GM19397 (cell line): ENCODE results near the gene FES.
"Not testable (repeated sequence)": the region's sequence is repeated elsewhere in the genome, so short reads cannot be mapped to it uniquely, and the experiment has no call there.

Experiments
- ATAC-seq: cut with Tn5 transposase; IDR thresholded peaks from one replicate; pipeline ENCODE4 v1.9.1; 2021; ENCODE audit warnings: mild to moderate bottlenecking, moderate library complexity; ENCODE audit not compliant: unreplicated experiment

The FES gene

GRCh38 chr15:90883976-90884718 lies at the start of gene FES:
FES (plus strand) TSS chr15:90884504; CDS start chr15:90885046, 542 bp downstream.
- no peak for ATAC-seq

GRCh38 chr15:90834626-90835025 lies 49.7 kb upstream of the FES start:
- no peak for ATAC-seq

GRCh38 chr15:90836296-90836871 lies 47.9 kb upstream of the FES start:
- ATAC-seq = no peak

GRCh38 chr15:90837094-90837493 lies 47.2 kb upstream of the FES start:
- ATAC-seq = no peak

GRCh38 chr15:90838139-90838538 lies 46.2 kb upstream of the FES start:
- ATAC-seq = no peak

- no peak for ATAC-seq
Observed at GRCh38 chr15:90838544-90838943, 45.8 kb upstream of the FES start.

GRCh38 chr15:90839187-90840071 lies 44.9 kb upstream of the FES start:
- peak; percentile 87 for ATAC-seq

GRCh38 chr15:90840157-90840855 lies 44.0 kb upstream of the FES start:
- ATAC-seq = no peak

GRCh38 chr15:90840954-90841353 lies 43.4 kb upstream of the FES start:
- ATAC-seq = no peak

GRCh38 chr15:90844696-90845095 lies 39.6 kb upstream of the FES start:
- no peak for ATAC-seq

- ATAC-seq = peak; percentile 84
Observed at GRCh38 chr15:90845201-90845949, 38.9 kb upstream of the FES start.

- not testable (repeated sequence) for ATAC-seq
Observed at GRCh38 chr15:90849424-90849823, 34.9 kb upstream of the FES start.

GRCh38 chr15:90851114-90851513 lies 33.2 kb upstream of the FES start:
- ATAC-seq = no peak

- no peak for ATAC-seq
Observed at GRCh38 chr15:90851940-90852339, 32.4 kb upstream of the FES start.

- ATAC-seq = no peak
Observed at GRCh38 chr15:90855139-90855538, 29.2 kb upstream of the FES start.

- ATAC-seq = no peak
Observed at GRCh38 chr15:90857337-90857736, 27.0 kb upstream of the FES start.

- no peak for ATAC-seq
Observed at GRCh38 chr15:90857883-90858443, 26.3 kb upstream of the FES start.

GRCh38 chr15:90859234-90860131 lies 24.8 kb upstream of the FES start:
- ATAC-seq = no peak

GRCh38 chr15:90860450-90860849 lies 23.9 kb upstream of the FES start:
- ATAC-seq = no peak
